Small intestine (tissue), 7 donors: Measurements from ENCODE around the gene C11orf68. TPM values are rescaled to one million over a fixed set of nuclear protein-coding genes. Genes with fewer than 3 reads are reported as not detected.

Experiments
- DNase-seq, 2 donors: peaks; one replicate each; pipeline versions ENCODE4 v3.0.0 to v3.0.0-alpha.2; 2013
- FAIRE-seq: peaks from 2 replicates; lab custom pipeline; 2012; peaks lifted over from hg19 to GRCh38; lab: Jason Lieb, UNC
- H3K27ac ChIP-seq, 3 donors: one replicate each; pipeline ENCODE4 v1.5.1; 2013; ENCODE audit warnings: low read length in 2 of 3, mild to moderate bottlenecking in 2 of 3, control low read depth in 1 of 3, inconsistent platforms in 1 of 3, low read depth in 1 of 3, moderate library complexity in 1 of 3
- H3K27me3 ChIP-seq, 3 donors: one replicate each; pipeline ENCODE4 v1.6.1; 2013; ENCODE audit warnings: low read length in 3 of 3, inconsistent platforms in 1 of 3; ENCODE audit not compliant: control insufficient read depth in 3 of 3, insufficient read depth in 3 of 3
- H3K36me3 ChIP-seq, 3 donors: one replicate each; pipeline ENCODE4 v1.6.1; 2013; ENCODE audit warnings: low read length in 3 of 3, inconsistent platforms in 1 of 3, low read depth in 1 of 3, mild to moderate bottlenecking in 1 of 3, moderate library complexity in 1 of 3; ENCODE audit not compliant: control insufficient read depth in 3 of 3, insufficient read depth in 2 of 3
- H3K4me1 ChIP-seq, 3 donors: one replicate each; pipeline ENCODE4 v1.6.1; 2013; ENCODE audit warnings: low read length in 2 of 3, inconsistent platforms in 1 of 3, low read depth in 1 of 3, mild to moderate bottlenecking in 1 of 3, moderate library complexity in 1 of 3; ENCODE audit not compliant: control insufficient read depth in 3 of 3, insufficient read depth in 2 of 3
- H3K4me3 ChIP-seq, 3 donors: one replicate each; pipeline ENCODE4 v1.5.1; 2013; ENCODE audit warnings: low read length in 3 of 3, control low read depth in 1 of 3, inconsistent platforms in 1 of 3, low read depth in 1 of 3, mild to moderate bottlenecking in 1 of 3, moderate library complexity in 1 of 3
- H3K9me3 ChIP-seq, 2 donors: one replicate each; pipeline ENCODE4 v1.6.1; 2013; ENCODE audit warnings: low read depth in 1 of 2, low read length in 1 of 2; ENCODE audit not compliant: control insufficient read depth in 2 of 2, insufficient read depth in 1 of 2
- WGBS, 3 donors: extraction: QIAGEN DNeasy Blood & Tissue Kit; methylation state at CpG; one replicate each; pipeline ENCODE4 v1.1.7; 2013; 5-methylcytosine and 5-hydroxymethylcytosine counted together
- polyA plus RNA-seq, 4 donors: library from polyadenylated mRNA; stranded (reverse) in 3 of 4; unstranded in 1 of 4; fragments of 200-250 nt in 3 of 4; fragments of 120-200 nt in 1 of 4; gene quantifications; one replicate each; pipeline versions ENCODE4 v1.2.1 to v1.2.3, GENCODE V29; 2013
- donor health status: healthy with polysubstance abuse.
- donor health status: control.
- donor health status: control.
- donor health status: Bipolar disorder and iron deficiency.
- donor health status: healthy.

Gene C11orf68
- polyA plus RNA-seq, 4 donors: 23.9 to 32.7 (median 26.9) TPM

GRCh38 chr11:65887723-65888162 is 31.1 kb downstream of the C11orf68 start:
- H3K9me3 ChIP-seq: no peaks in the 10 kb centered on the region
- FAIRE-seq: no peak
- H3K4me3 ChIP-seq: peak overlapping the region; percentile 46 to 74 (median 73)
- H3K4me1 ChIP-seq: peaks cover 8 to 62% (median 12%) of the 10 kb centered on the region in 3 donors
- H3K27me3 ChIP-seq: peaks cover 0 to 16% (median 0%) of the 10 kb centered on the region in 3 donors
- DNase-seq: no peak
- peaks cover 0 to 43% (median 11%) of the 10 kb centered on the region in 3 donors for H3K36me3 ChIP-seq
- 2 to 4% (median 4%) methylated on average over 23 of the region's 23 CpGs for WGBS, 3 donors
- peak overlapping the region; percentile 84 to 97 (median 95) for H3K27ac ChIP-seq

GRCh38 chr11:65886826-65887722 is 31.8 kb downstream of the C11orf68 start:
- H3K4me1 ChIP-seq: peaks cover 8 to 57% (median 11%) of the 10 kb centered on the region in 3 donors
- DNase-seq (peak in 1 of 2 donors; percentile 60), FAIRE-seq (no peak)

GRCh38 chr11:65885808-65886536 is 32.9 kb downstream of the C11orf68 start:
- no peak for FAIRE-seq
- no peak overlapping the region for H3K4me3 ChIP-seq
- peaks cover 8 to 47% (median 11%) of the 10 kb centered on the region in 3 donors for H3K4me1 ChIP-seq
- peak overlapping the region in 2 of 3 donors; percentile 64 to 95 for H3K27ac ChIP-seq
- no peaks in the 10 kb centered on the region for H3K9me3 ChIP-seq
- peaks cover 0 to 61% (median 13%) of the 10 kb centered on the region in 3 donors for H3K36me3 ChIP-seq
- peaks cover 0 to 9% (median 0%) of the 10 kb centered on the region in 3 donors for H3K27me3 ChIP-seq
- 67 to 88% (median 77%) methylated on average over 12 of the region's 12 CpGs for WGBS, 3 donors
- DNase-seq: peak in 1 of 2 donors; percentile 70

More at GRCh38 chr11:65886826-65887722, 31.8 kb downstream of the C11orf68 start:
- 71 to 79% (median 75%) methylated on average over 14 of the region's 14 CpGs for WGBS, 3 donors
- H3K9me3 ChIP-seq: no peaks in the 10 kb centered on the region
- H3K4me3 ChIP-seq: peak overlapping the region in 2 of 3 donors; percentile 73 to 74
- H3K27me3 ChIP-seq: peaks cover 0 to 16% (median 0%) of the 10 kb centered on the region in 3 donors
- peaks cover 0 to 50% (median 13%) of the 10 kb centered on the region in 3 donors for H3K36me3 ChIP-seq
- peak overlapping the region; percentile 84 to 97 (median 95) for H3K27ac ChIP-seq

GRCh38 chr11:65885231-65885630 is 33.6 kb downstream of the C11orf68 start:
- FAIRE-seq (no peak), DNase-seq (no peak)
- Histone ChIP-seq H3K27ac (no peak overlapping the region), H3K4me3 (no peak overlapping the region), H3K4me1 (peaks cover 8 to 47% (median 11%) of the 10 kb centered on the region in 3 donors), H3K27me3 (peaks cover 0 to 9% (median 0%) of the 10 kb centered on the region in 3 donors), H3K9me3 (no peaks in the 10 kb centered on the region), H3K36me3 (peaks cover 0 to 65% (median 13%) of the 10 kb centered on the region in 3 donors)
- 93 to 97% (median 95%) methylated on average over 7 of the region's 7 CpGs for WGBS, 3 donors

- Histone ChIP-seq H3K27me3 (peaks cover 0 to 8% (median 0%) of the 10 kb centered on the region in 3 donors), H3K4me3 (no peak overlapping the region), H3K36me3 (peaks cover 0 to 69% (median 13%) of the 10 kb centered on the region in 3 donors), H3K9me3 (no peaks in the 10 kb centered on the region), H3K27ac (peak overlapping the region in 1 of 3 donors; percentile 4), H3K4me1 (peaks cover 8 to 41% (median 11%) of the 10 kb centered on the region in 3 donors)
- FAIRE-seq (no peak), DNase-seq (peak; percentile 74 to 85)
- 12 to 20% (median 15%) methylated on average over 9 of the region's 9 CpGs for WGBS, 3 donors
Observed at GRCh38 chr11:65884716-65885092, 34.2 kb downstream of the C11orf68 start.

GRCh38 chr11:65883786-65884715 is 34.8 kb downstream of the C11orf68 start:
- no peak overlapping the region for H3K4me3 ChIP-seq
- 81 to 87% (median 83%) methylated on average over 28 of the region's 28 CpGs for WGBS, 3 donors
- H3K27ac ChIP-seq: no peak overlapping the region
- peaks cover 0 to 69% (median 13%) of the 10 kb centered on the region in 3 donors for H3K36me3 ChIP-seq
- H3K27me3 ChIP-seq: peaks cover 0 to 2% (median 0%) of the 10 kb centered on the region in 3 donors
- H3K9me3 ChIP-seq: no peaks in the 10 kb centered on the region
- DNase-seq (no peak), FAIRE-seq (no peak)
- H3K4me1 ChIP-seq: peaks cover 8 to 35% (median 9%) of the 10 kb centered on the region in 3 donors

- 92 to 94% (median 94%) methylated on average over 12 to 13 of the region's 13 CpGs for WGBS, 3 donors
- FAIRE-seq (no peak), DNase-seq (no peak)
- Histone ChIP-seq H3K36me3 (peaks cover 0 to 69% (median 13%) of the 10 kb centered on the region in 3 donors), H3K27me3 (no peaks in the 10 kb centered on the region), H3K4me1 (peaks cover 8 to 30% (median 9%) of the 10 kb centered on the region in 3 donors), H3K27ac (no peak overlapping the region), H3K4me3 (no peak overlapping the region), H3K9me3 (no peaks in the 10 kb centered on the region)
Observed at GRCh38 chr11:65883058-65883761, 35.7 kb downstream of the C11orf68 start.
